Keratinocyte (primary cell): ENCODE data around the gene VRK2. TPM values are rescaled to one million over a fixed set of nuclear protein-coding genes. Genes with fewer than 3 reads are reported as not detected.

ENCODE experiments used
- DNase-seq: peaks from one replicate; pipeline ENCODE4 v3.0.0-alpha.2; 2011; ENCODE audit warnings: low read depth, missing footprints, low spot score
- FAIRE-seq: peaks from 2 replicates; lab custom pipeline; 2011; peaks lifted over from hg19 to GRCh38; lab: Jason Lieb, UNC
- H2AFZ ChIP-seq: 2 replicates; pipeline ENCODE4 v1.6.0; 2012; ENCODE audit warnings: low read length, control low read depth, inconsistent platforms; ENCODE audit not compliant: control insufficient read depth
- H3K27ac ChIP-seq: 2 replicates; pipeline ENCODE4 v1.5.1; 2011; ENCODE audit warnings: low read length; ENCODE audit not compliant: control insufficient read depth, insufficient read depth
- H3K27me3 ChIP-seq: 3 replicates; pipeline ENCODE4 v1.6.0; 2011; ENCODE audit warnings: low read length; ENCODE audit not compliant: control insufficient read depth, insufficient read depth; ENCODE audit errors: extremely low read depth
- H3K36me3 ChIP-seq, 2 experiments: 2 replicates in 1 of 2; 3 replicates in 1 of 2; pipeline ENCODE4 v1.5.1; 2011; ENCODE audit warnings: low read length in 2 of 2, mild to moderate bottlenecking in 1 of 2; ENCODE audit not compliant: control insufficient read depth in 2 of 2, insufficient read depth in 2 of 2; ENCODE audit errors: extremely low read depth in 1 of 2
- H3K4me1 ChIP-seq: 3 replicates; pipeline ENCODE4 v1.5.1; 2011; ENCODE audit warnings: low read length; ENCODE audit not compliant: control insufficient read depth, insufficient read depth; ENCODE audit errors: extremely low read depth
- H3K4me2 ChIP-seq: 3 replicates; pipeline ENCODE4 v1.6.0; 2011; ENCODE audit warnings: low read depth, low read length; ENCODE audit not compliant: control insufficient read depth, insufficient read depth; ENCODE audit errors: extremely low read depth
- H3K4me3 ChIP-seq, 3 experiments: fragments of 200-600 bp in 1 of 3; sonication (generic) in 1 of 3; 2 replicates in 2 of 3; 3 replicates in 1 of 3; pipeline ENCODE4 v1.5.1; 2011 to 2016; ENCODE audit warnings: low read length in 3 of 3, mild to moderate bottlenecking in 3 of 3, control low read depth in 2 of 3, inconsistent platforms in 1 of 3, low read depth in 1 of 3, mixed read lengths in 1 of 3, mixed run types in 1 of 3, moderate library complexity in 1 of 3; ENCODE audit not compliant: control insufficient read depth in 2 of 3, insufficient read depth in 2 of 3; ENCODE audit errors: extremely low read depth in 1 of 3
- H3K79me2 ChIP-seq: 2 replicates; pipeline ENCODE4 v1.6.0; 2012; ENCODE audit warnings: low read length; ENCODE audit not compliant: control insufficient read depth, insufficient read depth
- H3K9ac ChIP-seq: 3 replicates; pipeline ENCODE4 v1.6.0; 2011; ENCODE audit warnings: low read length; ENCODE audit not compliant: control insufficient read depth, insufficient read depth; ENCODE audit errors: extremely low read depth
- H3K9me1 ChIP-seq: 3 replicates; pipeline ENCODE4 v1.6.0; 2011; ENCODE audit warnings: low read length; ENCODE audit not compliant: control insufficient read depth, insufficient read depth; ENCODE audit errors: extremely low read depth
- H3K9me3 ChIP-seq: 2 replicates; pipeline ENCODE4 v1.5.1; 2012; ENCODE audit warnings: low read depth, low read length; ENCODE audit not compliant: control insufficient read depth
- H4K20me1 ChIP-seq: 3 replicates; pipeline ENCODE4 v1.6.0; 2011; ENCODE audit warnings: low read length; ENCODE audit not compliant: control insufficient read depth, insufficient read depth; ENCODE audit errors: extremely low read depth
- CTCF ChIP-seq, 3 experiments: IDR thresholded peaks in 1 of 3; conservative IDR thresholded peaks in 1 of 3; optimal IDR thresholded peaks in 1 of 3; 2 replicates in 2 of 3; 3 replicates in 1 of 3; pipeline versions ENCODE3 to v1.5.1; 2011; ENCODE audit warnings: low read length in 3 of 3, mild to moderate bottlenecking in 3 of 3, moderate library complexity in 2 of 3, control low read depth in 1 of 3, inconsistent platforms in 1 of 3; ENCODE audit not compliant: insufficient read depth in 2 of 3; ENCODE audit errors: extremely low read depth in 1 of 3
- EZH2 ChIP-seq: IDR thresholded peaks from one replicate; pipeline ENCODE4 v1.6.1; 2012; ENCODE audit warnings: inconsistent platforms, mild to moderate bottlenecking, low read length, moderate library complexity
- dilution Hi-C: fragments of 300-500 bp; cut with MboI; formaldehyde crosslinking; loops from one replicate; pipeline ENCODE4 v1.7.0; 2020; ENCODE audit warnings: low sequenced_read_pairs; ENCODE audit not compliant: extremely low pct_ligation_motif_present
- polyA plus RNA-seq, 5 experiments: library from polyadenylated mRNA; depleted of rRNA in 3 of 5; stranded (reverse) in 3 of 5; stranded (forward) in 1 of 5; unstranded in 1 of 5; fragments of >200 nt; gene quantifications; 1 replicate in 1 of 5; 2 replicates in 3 of 5; 3 replicates in 1 of 5; pipeline versions ENCODE4 v1.2.1 to v1.2.3, GENCODE V29; 2011 to 2012; ENCODE audit warnings: missing spikeins in 2 of 5, low read depth in 1 of 5, low replicate concordance in 1 of 5

VRK2 gene
- polyA plus RNA-seq, 1 donor (not counting 4 experiments of a cell fraction or from before 2014, with no cell fraction given): 27.6 TPM

GRCh38 chr2:58035352-58035751, 11.3 kb upstream of the VRK2 start:
- Histone ChIP-seq H3K27ac (no peak overlapping the region), H3K36me3 (no peaks in the 10 kb centered on the region), H3K4me2 (no peak overlapping the region), H3K79me2 (no peaks in the 10 kb centered on the region), H3K27me3 (no peaks in the 10 kb centered on the region), H2AFZ (no peak overlapping the region), H3K9me3 (no peaks in the 10 kb centered on the region), H3K9ac (no peak overlapping the region), H4K20me1 (no peaks in the 10 kb centered on the region), H3K4me1 (peaks cover 7% of the 10 kb centered on the region), H3K4me3 (no peak overlapping the region), H3K9me1 (no peaks in the 10 kb centered on the region)
- TF ChIP-seq EZH2 (no peak), CTCF (optimal IDR thresholded peaks at IDR 0.05 in 1 of 3, IDR thresholded peaks at IDR 0.05 in 1 of 3, conservative IDR thresholded peaks at IDR 0.05 in 1 of 3; ENCODE audit: extremely low read depth in 1 of 3, insufficient read depth in 2 of 3, low read length in 3 of 3) (no peak)
- dilution Hi-C loops: no loop called here
- no peak for DNase-seq
- FAIRE-seq: no peak

- Histone ChIP-seq H4K20me1 (no peaks in the 10 kb centered on the region), H3K9me3 (no peaks in the 10 kb centered on the region), H3K36me3 (no peaks in the 10 kb centered on the region), H3K27ac (no peak overlapping the region), H3K27me3 (no peaks in the 10 kb centered on the region), H3K9me1 (no peaks in the 10 kb centered on the region), H3K4me1 (peaks cover 24% of the 10 kb centered on the region), H2AFZ (peak overlapping the region; percentile 54), H3K4me3 (no peak overlapping the region), H3K4me2 (no peak overlapping the region), H3K79me2 (no peaks in the 10 kb centered on the region), H3K9ac (no peak overlapping the region)
- FAIRE-seq (no peak), DNase-seq (no peak)
- no peak for TF ChIP-seq CTCF (optimal IDR thresholded peaks at IDR 0.05 in 1 of 3, IDR thresholded peaks at IDR 0.05 in 1 of 3, conservative IDR thresholded peaks at IDR 0.05 in 1 of 3; ENCODE audit: extremely low read depth in 1 of 3, insufficient read depth in 2 of 3, low read length in 3 of 3)
- TF ChIP-seq EZH2: no peak
- dilution Hi-C loops: no loop called here
Measured at GRCh38 chr2:58039170-58039611, 7.4 kb upstream of the VRK2 start.
